Measurements from ENCODE around the gene CNTD1.

CNTD1 gene, protein sequence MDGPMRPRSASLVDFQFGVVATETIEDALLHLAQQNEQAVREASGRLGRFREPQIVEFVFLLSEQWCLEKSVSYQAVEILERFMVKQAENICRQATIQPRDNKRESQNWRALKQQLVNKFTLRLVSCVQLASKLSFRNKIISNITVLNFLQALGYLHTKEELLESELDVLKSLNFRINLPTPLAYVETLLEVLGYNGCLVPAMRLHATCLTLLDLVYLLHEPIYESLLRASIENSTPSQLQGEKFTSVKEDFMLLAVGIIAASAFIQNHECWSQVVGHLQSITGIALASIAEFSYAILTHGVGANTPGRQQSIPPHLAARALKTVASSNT

DNA sequence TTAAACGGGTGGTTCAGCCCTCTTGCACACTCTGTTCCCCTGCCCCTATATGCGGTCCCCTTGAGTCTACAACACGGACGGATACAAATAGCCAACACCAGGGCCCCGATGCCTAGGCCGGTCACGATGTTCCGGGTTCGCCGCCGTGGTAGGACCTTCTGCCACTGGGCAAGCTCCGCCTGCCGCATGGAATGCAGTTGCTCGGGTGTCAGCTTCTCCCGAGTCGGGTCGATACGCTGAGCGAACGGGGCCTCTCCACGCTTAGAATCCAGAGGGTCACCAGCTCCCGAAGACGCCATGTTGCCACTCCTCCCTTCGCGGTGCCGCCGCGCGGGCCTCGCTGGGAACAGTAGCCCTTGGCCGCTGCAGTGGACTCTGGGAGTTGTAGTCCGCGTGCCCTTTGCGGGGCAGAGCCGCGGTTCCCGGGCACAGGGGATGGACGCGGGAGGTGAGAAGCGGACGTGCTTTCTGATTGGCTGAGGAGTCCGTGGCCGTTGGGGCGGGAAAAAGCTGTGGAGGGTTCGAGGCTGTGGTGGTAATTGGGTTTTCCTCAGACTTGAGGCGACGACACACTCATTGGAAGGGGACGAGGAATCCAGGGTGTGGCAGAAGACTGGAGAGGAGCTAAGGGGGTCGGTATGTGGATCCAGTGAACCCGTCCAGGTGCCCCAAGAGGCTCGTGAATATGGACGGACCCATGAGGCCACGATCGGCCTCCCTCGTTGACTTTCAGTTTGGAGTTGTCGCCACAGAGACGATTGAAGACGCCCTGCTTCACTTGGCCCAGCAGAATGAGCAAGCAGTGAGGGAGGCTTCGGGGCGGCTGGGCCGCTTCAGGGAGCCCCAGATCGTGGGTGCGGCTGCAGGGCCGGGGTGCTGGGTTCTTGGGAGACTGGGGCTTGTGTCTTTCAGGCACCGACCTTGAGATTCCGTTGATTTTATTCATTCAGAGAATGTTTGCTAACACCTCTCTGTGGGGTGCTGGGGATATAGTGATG is at the start of gene CNTD1, which contains the start of gene COA3:
Gene CNTD1 (plus strand): TSS at position 479 of the 998 bp plus-strand sequence. CDS start 207 bp downstream, at position 686.
Gene COA3 (minus strand): TSS at position 322 of the 998 bp plus-strand sequence. CDS start 23 bp downstream, at position 299.
- Histone ChIP-seq H3K4me1 (ENCODE audit: control insufficient read depth, low read depth, low read length) (peaks cover 4% of the 10 kb centered on the region), H3K27ac (ENCODE audit: low read length) (no peak within 1 kb of the TSS), H3K9me3 (ENCODE audit: control insufficient read depth, low read depth, low read length) (no peaks in the 10 kb centered on the region), H3K9ac (ENCODE audit: low read length) (peak within 1 kb of the TSS; percentile 64), H3K36me3 (ENCODE audit: control insufficient read depth, low read depth, low read length) (no peaks in the 10 kb centered on the region), H3K27me3 (ENCODE audit: control insufficient read depth, insufficient read depth, low read length) (peaks cover 19% of the 10 kb centered on the region), H3K4me3 (ENCODE audit: low read length) (peak within 1 kb of the TSS; percentile 81)

DNA sequence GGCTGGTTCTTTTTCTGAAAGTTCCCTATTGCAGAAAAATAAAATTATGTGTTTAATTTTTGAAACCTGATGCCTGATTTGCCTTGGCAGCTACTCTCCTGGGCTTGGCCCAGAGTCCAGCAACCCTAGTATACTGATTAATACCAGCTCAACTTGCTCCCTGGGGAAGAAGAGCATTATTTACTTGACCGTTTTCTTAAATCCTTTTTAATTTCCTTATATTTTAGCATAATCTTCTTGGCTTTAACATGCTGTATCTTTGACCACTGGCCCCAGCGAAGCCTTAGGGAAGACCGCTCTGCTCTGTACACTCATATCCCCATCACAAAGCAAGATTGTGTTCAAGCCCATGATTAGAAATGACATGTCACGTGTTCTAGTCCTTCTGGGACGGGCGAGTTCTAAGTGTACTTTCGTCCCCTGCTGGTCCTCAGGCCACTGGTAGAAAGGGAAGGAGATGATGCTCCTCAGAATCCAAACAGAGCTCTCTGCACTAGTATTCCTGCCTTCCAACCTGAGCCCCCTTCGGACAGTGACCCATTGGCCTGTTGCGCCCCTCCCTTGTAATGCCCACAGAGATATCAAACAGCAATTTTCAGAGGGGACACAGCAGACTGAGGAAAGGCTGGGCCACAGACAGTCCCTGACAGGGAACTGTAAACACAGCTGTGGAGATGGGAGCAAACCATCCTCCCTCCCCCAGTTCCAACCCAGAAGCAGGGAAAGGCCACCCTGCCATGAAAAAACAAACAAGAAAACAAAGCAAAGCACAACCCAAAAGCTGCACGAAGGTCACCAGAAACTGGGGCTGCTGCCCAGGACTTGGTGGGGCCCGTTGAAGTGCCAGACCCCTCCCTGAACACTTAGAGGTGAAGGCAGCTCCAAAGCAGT is 49.5 kb upstream of the CNTD1 start:
- peaks cover 4% of the 10 kb centered on the region for H3K9me3 ChIP-seq (ENCODE audit: control insufficient read depth, low read depth, low read length)
- no peaks in the 10 kb centered on the region for H3K36me3 ChIP-seq (ENCODE audit: control insufficient read depth, low read depth, low read length)
- H3K27me3 ChIP-seq (ENCODE audit: control insufficient read depth, insufficient read depth, low read length) = peaks cover 28% of the 10 kb centered on the region
- H3K27ac ChIP-seq (ENCODE audit: low read length) = no peak overlapping the region
- H3K4me3 ChIP-seq (ENCODE audit: low read length) = no peak overlapping the region
- peaks cover 10% of the 10 kb centered on the region for H3K4me1 ChIP-seq (ENCODE audit: control insufficient read depth, low read depth, low read length)
- H3K9ac ChIP-seq (ENCODE audit: low read length) = no peak overlapping the region

DNA sequence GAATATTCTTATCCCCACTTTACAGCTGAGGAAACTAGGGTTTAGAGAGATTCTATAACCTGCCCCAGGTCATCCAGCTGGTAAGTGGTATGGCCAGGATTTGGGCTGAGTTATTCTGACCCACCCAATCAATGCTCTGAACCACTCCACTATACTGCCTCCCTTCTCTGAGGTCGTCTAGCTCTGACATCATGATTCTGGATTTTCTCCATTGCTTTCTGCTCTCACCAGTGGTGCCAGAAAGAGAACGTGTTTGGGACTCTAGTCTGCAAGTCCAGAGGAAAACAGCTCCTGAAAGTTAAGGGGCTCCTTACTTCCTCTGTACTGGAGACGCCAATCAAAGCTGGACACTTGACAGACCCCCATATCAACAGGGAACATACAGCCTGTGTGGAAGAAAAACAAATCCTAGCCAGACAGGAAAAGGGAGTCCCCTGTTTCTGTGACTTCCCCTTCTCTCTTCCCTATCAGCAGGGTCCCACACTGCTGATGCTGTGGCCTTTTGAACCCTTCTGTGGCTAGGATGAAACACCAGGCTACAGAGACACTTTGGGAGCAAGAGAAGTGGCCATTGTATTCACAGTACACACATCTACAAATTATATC is 47.8 kb upstream of the CNTD1 start:
- H3K36me3 ChIP-seq (ENCODE audit: control insufficient read depth, low read depth, low read length) = no peaks in the 10 kb centered on the region
- H3K9ac ChIP-seq (ENCODE audit: low read length) = no peak overlapping the region
- no peak overlapping the region for H3K27ac ChIP-seq (ENCODE audit: low read length)
- no peaks in the 10 kb centered on the region for H3K9me3 ChIP-seq (ENCODE audit: control insufficient read depth, low read depth, low read length)
- no peak overlapping the region for H3K4me3 ChIP-seq (ENCODE audit: low read length)
- peaks cover 18% of the 10 kb centered on the region for H3K27me3 ChIP-seq (ENCODE audit: control insufficient read depth, insufficient read depth, low read length)
- H3K4me1 ChIP-seq (ENCODE audit: control insufficient read depth, low read depth, low read length) = peaks cover 10% of the 10 kb centered on the region

DNA sequence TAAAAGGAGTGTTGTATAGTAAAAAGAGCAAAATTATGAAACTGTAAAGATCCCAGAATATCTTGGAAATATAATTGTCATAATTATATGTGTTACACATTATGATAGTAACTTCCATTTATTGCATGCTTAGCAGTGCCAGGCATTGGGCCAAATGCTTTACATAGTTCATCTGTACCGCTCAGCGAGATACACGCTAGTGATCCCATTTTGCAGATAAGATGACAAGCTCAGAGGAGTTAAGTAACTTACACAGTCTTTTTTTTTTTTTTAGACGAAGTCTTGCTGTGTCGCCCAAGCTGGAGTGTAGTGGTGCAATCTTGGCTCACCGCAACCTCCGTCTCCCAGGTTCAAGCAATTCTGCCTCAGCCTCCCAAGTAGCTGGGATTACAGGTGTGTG is 47.0 kb upstream of the CNTD1 start:
- Histone ChIP-seq H3K4me3 (ENCODE audit: low read length) (no peak overlapping the region), H3K9me3 (ENCODE audit: control insufficient read depth, low read depth, low read length) (no peaks in the 10 kb centered on the region), H3K27ac (ENCODE audit: low read length) (no peak overlapping the region), H3K9ac (ENCODE audit: low read length) (no peak overlapping the region), H3K4me1 (ENCODE audit: control insufficient read depth, low read depth, low read length) (peaks cover 10% of the 10 kb centered on the region), H3K27me3 (ENCODE audit: control insufficient read depth, insufficient read depth, low read length) (peaks cover 11% of the 10 kb centered on the region), H3K36me3 (ENCODE audit: control insufficient read depth, low read depth, low read length) (no peaks in the 10 kb centered on the region)

DNA sequence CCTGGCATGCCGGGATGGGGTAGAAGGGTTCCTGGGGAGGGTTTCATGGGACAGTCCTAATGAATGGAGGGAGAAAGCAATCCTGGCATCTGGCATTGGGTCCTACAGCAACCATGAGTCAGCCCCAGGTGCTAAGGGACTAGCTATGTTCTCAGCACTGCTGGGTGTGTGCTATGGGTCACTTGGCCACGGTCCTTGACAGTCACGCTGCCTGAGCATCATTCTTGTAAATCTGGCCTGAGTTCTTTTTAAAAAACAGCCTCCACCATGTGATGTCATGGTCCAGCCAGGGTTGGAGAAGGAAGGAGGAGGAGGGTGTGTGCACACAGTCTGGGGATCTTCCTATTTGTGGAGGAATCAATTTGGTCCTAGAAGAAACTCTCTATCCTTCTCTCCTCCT is 43.9 kb upstream of the CNTD1 start:
- Histone ChIP-seq H3K36me3 (ENCODE audit: control insufficient read depth, low read depth, low read length) (no peaks in the 10 kb centered on the region), H3K27me3 (ENCODE audit: control insufficient read depth, insufficient read depth, low read length) (peaks cover 5% of the 10 kb centered on the region), H3K4me1 (ENCODE audit: control insufficient read depth, low read depth, low read length) (no peaks in the 10 kb centered on the region), H3K27ac (ENCODE audit: low read length) (no peak overlapping the region), H3K9ac (ENCODE audit: low read length) (no peak overlapping the region), H3K9me3 (ENCODE audit: control insufficient read depth, low read depth, low read length) (no peaks in the 10 kb centered on the region), H3K4me3 (ENCODE audit: low read length) (no peak overlapping the region)

DNA sequence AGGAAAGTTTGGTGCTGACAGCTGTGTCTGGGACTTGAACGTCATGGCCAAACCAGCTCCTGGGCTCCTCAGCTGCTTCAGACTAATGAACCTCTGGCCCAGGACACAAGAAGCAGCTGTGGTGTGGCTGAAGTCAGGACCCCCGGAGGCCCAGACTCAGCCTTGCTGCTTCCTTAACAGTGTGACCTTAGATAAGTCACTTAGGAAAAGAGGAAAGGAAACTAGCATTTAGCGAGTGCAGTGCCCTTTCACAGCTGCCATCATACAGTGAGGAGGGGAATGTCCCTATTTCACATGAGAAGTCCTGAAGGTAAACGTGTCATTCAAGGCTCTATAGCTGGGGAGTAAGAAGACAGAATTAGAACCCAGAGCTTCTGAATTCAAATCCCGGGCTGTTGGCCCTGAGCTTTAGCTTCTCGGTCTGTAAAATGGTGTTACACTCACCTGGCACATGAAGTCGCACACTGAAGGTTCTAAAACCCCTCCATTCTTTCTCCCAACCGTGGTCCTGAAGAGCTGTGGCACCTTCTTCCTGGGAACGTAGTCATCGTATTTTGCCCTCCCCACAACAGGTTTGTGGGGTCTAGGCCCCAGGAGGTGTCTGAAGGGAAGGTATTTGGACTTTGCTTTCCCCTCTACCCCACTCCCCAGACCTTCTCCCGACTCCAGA is 38.5 kb upstream of the CNTD1 start:
- Histone ChIP-seq H3K27me3 (ENCODE audit: control insufficient read depth, insufficient read depth, low read length) (peaks cover 30% of the 10 kb centered on the region), H3K27ac (ENCODE audit: low read length) (no peak overlapping the region), H3K9me3 (ENCODE audit: control insufficient read depth, low read depth, low read length) (no peaks in the 10 kb centered on the region), H3K4me3 (ENCODE audit: low read length) (peak overlapping the region; percentile 69), H3K9ac (ENCODE audit: low read length) (no peak overlapping the region), H3K4me1 (ENCODE audit: control insufficient read depth, low read depth, low read length) (peaks cover 14% of the 10 kb centered on the region), H3K36me3 (ENCODE audit: control insufficient read depth, low read depth, low read length) (no peaks in the 10 kb centered on the region)

DNA sequence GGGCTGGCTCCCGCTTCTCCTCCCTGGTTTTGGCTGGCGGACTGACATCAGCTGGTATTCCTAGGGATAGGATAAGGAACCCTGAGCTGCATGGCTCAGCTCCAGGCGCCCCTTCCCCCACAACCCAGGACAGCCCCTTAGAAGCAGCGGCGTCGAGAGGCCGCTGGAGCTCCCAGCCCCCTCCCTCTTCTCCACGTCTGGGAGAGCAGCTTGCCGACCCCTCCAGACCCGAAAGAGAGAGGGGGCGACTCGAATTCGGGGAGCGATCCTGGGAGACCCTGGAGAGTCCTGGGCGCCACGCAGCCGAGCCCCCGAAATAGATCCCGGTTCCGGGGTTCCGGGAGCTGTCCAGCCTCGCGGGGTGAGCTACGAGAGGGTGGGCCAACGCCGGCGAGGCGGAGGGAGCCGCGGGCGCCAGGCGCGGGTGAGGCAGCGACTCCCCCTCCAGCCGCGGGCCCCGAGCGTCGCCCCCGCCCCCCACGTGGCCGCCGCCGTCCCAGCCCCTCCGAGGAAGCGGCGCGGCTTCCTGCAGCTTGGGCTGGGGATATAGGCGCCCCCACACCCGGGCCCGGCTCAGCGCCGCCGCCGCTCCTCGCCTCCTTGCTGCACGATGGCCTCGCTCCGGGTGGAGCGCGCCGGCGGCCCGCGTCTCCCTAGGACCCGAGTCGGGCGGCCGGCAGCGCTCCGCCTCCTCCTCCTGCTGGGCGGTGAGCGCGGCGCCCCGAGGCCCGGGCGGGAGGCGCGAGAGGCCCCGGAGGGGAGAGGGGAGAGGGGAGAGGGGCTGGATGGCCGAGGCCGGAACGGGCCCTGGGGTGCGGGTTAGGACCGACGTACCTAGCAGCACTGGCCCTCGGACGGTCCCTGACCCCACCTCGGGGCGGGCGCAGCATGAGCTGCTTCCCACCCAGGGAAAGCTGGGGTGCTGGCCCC is 37.7 kb upstream of the CNTD1 start, which contains the start of gene RAMP2:
Gene RAMP2 (plus strand): TSS at position 576 of the 930 bp plus-strand sequence. CDS start 35 bp downstream, at position 611.
- Histone ChIP-seq H3K9me3 (ENCODE audit: control insufficient read depth, low read depth, low read length) (no peaks in the 10 kb centered on the region), H3K4me3 (ENCODE audit: low read length) (peak within 1 kb of the TSS; percentile 69), H3K4me1 (ENCODE audit: control insufficient read depth, low read depth, low read length) (peaks cover 14% of the 10 kb centered on the region), H3K36me3 (ENCODE audit: control insufficient read depth, low read depth, low read length) (no peaks in the 10 kb centered on the region), H3K9ac (ENCODE audit: low read length) (no peak within 1 kb of the TSS), H3K27me3 (ENCODE audit: control insufficient read depth, insufficient read depth, low read length) (peaks cover 30% of the 10 kb centered on the region), H3K27ac (ENCODE audit: low read length) (no peak within 1 kb of the TSS)

DNA sequence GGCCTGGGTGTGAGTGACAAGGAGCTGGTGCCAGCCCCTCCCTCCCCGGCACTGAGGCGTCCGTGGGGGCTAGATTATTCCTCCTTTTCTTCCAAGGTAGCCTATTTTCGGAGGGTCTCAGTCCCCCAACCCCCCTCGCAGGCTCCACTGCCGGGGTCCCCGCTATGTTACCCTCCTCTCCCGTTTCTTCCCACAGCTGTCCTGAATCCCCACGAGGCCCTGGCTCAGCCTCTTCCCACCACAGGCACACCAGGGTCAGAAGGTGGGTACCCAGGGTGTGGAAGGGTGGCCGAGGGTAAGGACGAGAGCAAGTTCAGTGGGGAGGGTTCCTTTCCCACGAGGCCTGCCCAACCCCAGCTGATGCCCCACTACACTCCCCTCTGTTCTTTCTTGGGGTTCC is 37.0 kb upstream of the CNTD1 start:
- Histone ChIP-seq H3K4me3 (ENCODE audit: low read length) (peak overlapping the region; percentile 69), H3K36me3 (ENCODE audit: control insufficient read depth, low read depth, low read length) (no peaks in the 10 kb centered on the region), H3K27me3 (ENCODE audit: control insufficient read depth, insufficient read depth, low read length) (peaks cover 30% of the 10 kb centered on the region), H3K9me3 (ENCODE audit: control insufficient read depth, low read depth, low read length) (no peaks in the 10 kb centered on the region), H3K27ac (ENCODE audit: low read length) (no peak overlapping the region), H3K9ac (ENCODE audit: low read length) (no peak overlapping the region), H3K4me1 (ENCODE audit: control insufficient read depth, low read depth, low read length) (peaks cover 14% of the 10 kb centered on the region)

DNA sequence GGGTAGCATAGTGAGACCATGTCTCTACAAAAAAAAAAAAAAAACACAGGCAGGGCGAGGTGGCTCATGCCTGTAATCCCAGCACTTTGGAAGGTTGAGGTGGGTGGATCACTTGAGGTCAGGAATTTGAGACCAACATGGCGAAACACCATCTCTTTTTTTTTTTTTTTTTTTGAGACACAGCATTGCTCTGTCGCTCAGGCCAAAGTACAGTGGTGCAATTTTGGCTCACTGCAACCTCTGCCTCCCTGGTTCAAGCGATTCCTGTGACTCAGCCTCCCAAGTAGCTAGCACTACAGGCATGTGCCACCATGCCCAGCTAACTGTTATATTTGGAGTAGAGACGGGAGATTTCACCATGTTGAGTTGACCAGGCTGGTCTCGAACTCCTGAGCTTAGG is 32.5 kb upstream of the CNTD1 start:
- Histone ChIP-seq H3K36me3 (ENCODE audit: control insufficient read depth, low read depth, low read length) (no peaks in the 10 kb centered on the region), H3K9me3 (ENCODE audit: control insufficient read depth, low read depth, low read length) (no peaks in the 10 kb centered on the region)

More for the DNA sequence above, 32.5 kb upstream of the CNTD1 start:
- Histone ChIP-seq H3K4me1 (ENCODE audit: control insufficient read depth, low read depth, low read length) (peaks cover 9% of the 10 kb centered on the region), H3K27me3 (ENCODE audit: control insufficient read depth, insufficient read depth, low read length) (peaks cover 14% of the 10 kb centered on the region), H3K9ac (ENCODE audit: low read length) (no peak overlapping the region), H3K27ac (ENCODE audit: low read length) (no peak overlapping the region), H3K4me3 (ENCODE audit: low read length) (no peak overlapping the region)

All from iPS-18a (cell line).